ENCODE results near the gene IL22. TPM values are rescaled to one million over a fixed set of nuclear protein-coding genes. Genes with fewer than 3 reads are reported as not detected.

Gene IL22
- total RNA-seq, 1 donor from 2014 or later, result not detected

- no peaks in the 10 kb centered on the region for H3K9me3 Mint-ChIP-seq (ENCODE audit: low read depth)
- no peaks in the 10 kb centered on the region for H3K27me3 Mint-ChIP-seq
- TF ChIP-seq, protein P1, sequence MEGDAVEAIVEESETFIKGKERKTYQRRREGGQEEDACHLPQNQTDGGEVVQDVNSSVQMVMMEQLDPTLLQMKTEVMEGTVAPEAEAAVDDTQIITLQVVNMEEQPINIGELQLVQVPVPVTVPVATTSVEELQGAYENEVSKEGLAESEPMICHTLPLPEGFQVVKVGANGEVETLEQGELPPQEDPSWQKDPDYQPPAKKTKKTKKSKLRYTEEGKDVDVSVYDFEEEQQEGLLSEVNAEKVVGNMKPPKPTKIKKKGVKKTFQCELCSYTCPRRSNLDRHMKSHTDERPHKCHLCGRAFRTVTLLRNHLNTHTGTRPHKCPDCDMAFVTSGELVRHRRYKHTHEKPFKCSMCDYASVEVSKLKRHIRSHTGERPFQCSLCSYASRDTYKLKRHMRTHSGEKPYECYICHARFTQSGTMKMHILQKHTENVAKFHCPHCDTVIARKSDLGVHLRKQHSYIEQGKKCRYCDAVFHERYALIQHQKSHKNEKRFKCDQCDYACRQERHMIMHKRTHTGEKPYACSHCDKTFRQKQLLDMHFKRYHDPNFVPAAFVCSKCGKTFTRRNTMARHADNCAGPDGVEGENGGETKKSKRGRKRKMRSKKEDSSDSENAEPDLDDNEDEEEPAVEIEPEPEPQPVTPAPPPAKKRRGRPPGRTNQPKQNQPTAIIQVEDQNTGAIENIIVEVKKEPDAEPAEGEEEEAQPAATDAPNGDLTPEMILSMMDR (IDR thresholded peaks at IDR 0.05; ENCODE audit: unreplicated experiment), result no peak
- H3K36me3 Mint-ChIP-seq (ENCODE audit: insufficient read depth), result peaks cover 2% of the 10 kb centered on the region
- H3K4me1 Mint-ChIP-seq (ENCODE audit: low read depth), result peaks cover 1% of the 10 kb centered on the region
- H3K4me3 Mint-ChIP-seq (ENCODE audit: low read depth), result no peak overlapping the region
- H3K27ac Mint-ChIP-seq, result no peak overlapping the region
- DNase-seq (ENCODE audit: low spot score, unreplicated experiment), result no peak
Measured at GRCh38 chr12:68291396-68292036, 38.1 kb upstream of the IL22 start.

DNA sequence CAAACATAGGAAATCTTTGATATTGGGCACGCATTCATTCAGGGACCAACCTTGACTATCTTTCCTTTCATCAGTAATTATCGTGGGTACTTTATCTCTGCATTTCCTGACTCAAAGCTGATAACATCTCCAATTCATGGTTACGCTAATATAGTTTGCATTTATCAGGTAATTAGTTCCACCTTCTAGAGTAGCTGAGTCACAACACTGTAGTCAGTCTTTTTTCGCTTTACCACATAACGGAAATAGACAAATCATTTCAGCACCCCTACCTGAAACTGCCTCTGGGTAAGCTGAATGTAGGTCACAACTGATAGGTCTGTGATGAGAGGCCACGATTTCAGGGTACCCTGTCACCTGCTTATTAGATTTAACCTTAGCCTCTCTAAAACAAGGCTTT lies 36.7 kb upstream of the IL22 start:
- Mint-ChIP-seq H3K4me1 (ENCODE audit: low read depth) (peaks cover 1% of the 10 kb centered on the region), H3K4me3 (ENCODE audit: low read depth) (no peak overlapping the region), H3K9me3 (ENCODE audit: low read depth) (no peaks in the 10 kb centered on the region), H3K27me3 (no peaks in the 10 kb centered on the region), H3K27ac (no peak overlapping the region), H3K36me3 (ENCODE audit: insufficient read depth) (peaks cover 2% of the 10 kb centered on the region)
- DNase-seq (ENCODE audit: low spot score, unreplicated experiment), result no peak
- TF ChIP-seq, protein P1 (IDR thresholded peaks at IDR 0.05; ENCODE audit: unreplicated experiment), result no peak

GRCh38 chr12:68287106-68287505 lies 33.7 kb upstream of the IL22 start:
- Mint-ChIP-seq H3K27me3 (no peaks in the 10 kb centered on the region), H3K4me3 (ENCODE audit: low read depth) (no peak overlapping the region), H3K27ac (no peak overlapping the region), H3K9me3 (ENCODE audit: low read depth) (no peaks in the 10 kb centered on the region), H3K36me3 (ENCODE audit: insufficient read depth) (no peaks in the 10 kb centered on the region), H3K4me1 (ENCODE audit: low read depth) (no peaks in the 10 kb centered on the region)
- DNase-seq (ENCODE audit: low spot score, unreplicated experiment), result no peak
- TF ChIP-seq, protein P1 (IDR thresholded peaks at IDR 0.05; ENCODE audit: unreplicated experiment), result no peak

DNA sequence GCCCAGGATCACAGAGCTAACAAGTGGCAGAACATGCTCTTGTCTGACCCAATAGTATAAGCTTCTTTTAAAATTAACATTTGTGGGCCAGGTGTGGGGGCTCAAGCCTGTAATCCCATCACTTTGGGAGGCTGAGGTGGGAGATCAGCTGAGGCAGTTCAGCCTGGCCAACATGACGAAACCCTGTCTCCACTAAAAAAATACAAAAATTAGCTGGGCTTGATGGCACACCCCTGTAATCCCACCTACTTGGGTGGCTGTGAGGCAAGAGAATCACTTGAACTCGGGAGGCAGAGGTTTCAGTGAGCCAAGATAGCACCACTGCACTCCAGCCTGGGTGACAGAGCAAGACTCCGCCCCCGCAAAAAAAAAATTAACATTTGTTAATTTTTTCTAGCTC lies 33.0 kb upstream of the IL22 start:
- no peaks in the 10 kb centered on the region for H3K27me3 Mint-ChIP-seq
- no peak for DNase-seq (ENCODE audit: low spot score, unreplicated experiment)
- no peak overlapping the region for H3K27ac Mint-ChIP-seq
- no peaks in the 10 kb centered on the region for H3K36me3 Mint-ChIP-seq (ENCODE audit: insufficient read depth)
- no peaks in the 10 kb centered on the region for H3K4me1 Mint-ChIP-seq (ENCODE audit: low read depth)
- H3K9me3 Mint-ChIP-seq (ENCODE audit: low read depth), result no peaks in the 10 kb centered on the region
- H3K4me3 Mint-ChIP-seq (ENCODE audit: low read depth), result no peak overlapping the region
- TF ChIP-seq, protein P1 (IDR thresholded peaks at IDR 0.05; ENCODE audit: unreplicated experiment), result no peak

DNA sequence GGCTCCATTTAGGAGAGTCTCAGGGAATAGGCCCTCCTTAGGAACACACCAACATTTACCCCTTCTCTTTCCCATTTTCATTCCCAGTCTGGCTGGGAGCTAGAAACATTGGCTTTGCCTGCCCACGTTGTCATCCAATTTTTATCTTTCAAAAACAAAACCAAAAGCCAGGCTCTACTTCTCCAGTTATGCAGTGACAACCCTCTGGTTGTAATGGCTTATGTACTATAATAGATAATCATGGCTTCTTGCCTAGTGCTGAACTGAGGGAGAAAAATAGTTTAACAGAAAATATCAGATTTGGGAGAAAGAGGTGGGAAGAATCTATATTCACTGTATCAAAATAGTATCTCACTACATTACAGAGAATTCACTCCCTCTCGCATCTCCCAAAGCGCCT lies 32.1 kb upstream of the IL22 start:
- H3K27me3 Mint-ChIP-seq, result no peaks in the 10 kb centered on the region
- H3K36me3 Mint-ChIP-seq (ENCODE audit: insufficient read depth), result no peaks in the 10 kb centered on the region
- H3K4me1 Mint-ChIP-seq (ENCODE audit: low read depth), result no peaks in the 10 kb centered on the region
- TF ChIP-seq, protein P1 (IDR thresholded peaks at IDR 0.05; ENCODE audit: unreplicated experiment), result no peak
- DNase-seq (ENCODE audit: low spot score, unreplicated experiment), result no peak
- H3K4me3 Mint-ChIP-seq (ENCODE audit: low read depth), result no peak overlapping the region
- no peaks in the 10 kb centered on the region for H3K9me3 Mint-ChIP-seq (ENCODE audit: low read depth)
- H3K27ac Mint-ChIP-seq, result no peak overlapping the region

Data from progenitor cell of endocrine pancreas (in vitro differentiated cells).